HL-60/S4 treated with phorbol 12-myristate 13-acetate at 8.2 ng/mL for 4 days and 3 days (cell line): ENCODE measurements around the gene INO80E.

Experiments
- in situ Hi-C: fragments of 300-500 bp; cut with MboI; formaldehyde crosslinking; loops from 2 replicates; pipeline ENCODE4 v1.15.0; 2022; ENCODE audit warnings: low sequenced_read_pairs

The INO80E gene

DNA sequence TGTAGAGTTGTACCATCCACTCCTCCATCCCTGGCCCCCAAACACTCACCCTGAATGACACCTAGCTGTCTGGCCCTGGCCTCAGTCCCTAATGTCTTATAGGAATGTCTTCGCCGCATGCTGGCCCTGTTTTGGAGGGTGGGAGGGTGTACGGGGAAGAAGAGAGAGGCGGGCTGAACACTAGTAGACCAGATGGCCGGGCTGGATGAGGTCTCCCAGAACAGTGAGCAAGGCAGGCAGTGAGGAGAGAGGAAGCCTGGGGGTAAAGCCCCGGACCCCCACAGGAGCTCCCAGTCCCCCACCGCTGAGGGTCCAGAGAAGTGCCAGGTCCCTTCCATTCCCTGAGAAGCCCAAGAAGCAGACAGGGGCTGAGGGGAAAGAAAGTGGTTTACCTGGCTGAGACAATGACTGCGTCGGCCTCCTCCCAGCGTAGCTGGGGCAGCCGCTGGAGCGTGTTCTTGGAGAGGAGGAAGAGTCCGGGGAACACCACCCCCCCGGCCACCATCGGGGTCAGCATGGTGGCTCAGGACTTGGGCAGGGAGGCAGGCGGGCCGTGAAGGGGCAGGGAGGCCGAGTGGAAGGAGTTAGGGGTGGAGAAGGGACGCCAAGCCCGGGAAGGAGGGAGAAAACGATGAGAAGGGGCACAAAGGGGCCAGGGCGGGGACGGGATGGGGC, 34.1 kb downstream of the INO80E start:
- in situ Hi-C loops: loop anchor here (25.0 kb wide), 1 partner anchor 343 kb away; the partner anchor contains the start of gene QPRT

DNA sequence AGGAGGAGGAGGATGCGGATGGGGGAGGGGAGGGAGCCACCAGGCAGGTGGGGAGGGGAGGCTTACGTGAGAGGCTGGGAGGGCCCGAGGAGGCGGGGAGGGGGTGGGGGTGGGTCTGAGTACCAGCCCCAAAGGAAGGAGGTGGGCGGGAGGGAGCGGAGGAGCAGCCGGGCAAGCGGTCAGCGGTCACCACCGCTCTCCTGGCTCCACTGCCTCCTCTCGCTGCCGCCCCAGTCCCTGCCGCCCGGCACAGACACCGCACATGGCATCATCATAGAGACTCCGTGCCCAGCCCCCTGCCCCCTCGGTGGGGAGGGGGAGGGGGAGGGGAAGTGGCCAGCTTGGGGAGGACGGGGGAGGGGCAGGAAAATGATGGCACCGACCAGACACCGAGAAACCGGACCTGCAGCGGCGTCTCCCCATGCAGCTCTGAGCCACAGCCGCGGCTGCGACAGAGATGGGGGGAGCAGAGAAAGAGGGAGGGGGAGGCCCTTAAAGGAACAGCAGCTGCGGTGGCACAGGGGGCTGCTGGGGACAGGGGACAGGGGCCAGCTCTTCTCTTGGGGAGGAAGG, 34.9 kb downstream of the INO80E start, which contains the start of gene TLCD3B:
Gene TLCD3B (minus strand): TSS at position 431 of the 573 bp plus-strand sequence. CDS start 744 bp downstream, outside the sequence.
- in situ Hi-C loops: loop anchor here (25.0 kb wide), 1 partner anchor 344 kb away; the partner anchor contains the start of gene QPRT

DNA sequence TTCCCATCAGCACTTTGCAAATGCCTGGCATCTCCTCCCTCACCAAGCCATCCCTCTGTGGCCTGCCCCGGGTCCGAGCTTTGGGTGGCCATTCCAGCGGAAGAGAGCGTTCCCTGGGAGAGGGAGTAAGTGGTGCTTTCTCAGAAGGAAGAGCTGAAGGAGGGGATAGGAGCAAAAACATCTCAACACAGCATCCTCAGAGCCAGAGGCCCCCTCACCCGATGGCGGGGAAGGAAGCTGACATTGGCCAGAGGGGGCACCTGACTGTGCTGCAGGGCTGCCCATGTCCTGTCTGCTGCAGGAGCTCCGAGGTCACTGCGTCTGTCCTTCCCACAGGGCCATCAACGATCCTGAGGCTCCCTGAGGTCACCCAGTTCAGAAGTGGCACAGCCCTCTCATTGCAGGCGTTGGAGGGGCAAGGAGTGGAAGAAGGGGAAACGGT, 35.5 kb downstream of the INO80E start:
- in situ Hi-C loops: loop anchor here (25.0 kb wide), 1 partner anchor 344 kb away; the partner anchor contains the start of gene QPRT

DNA sequence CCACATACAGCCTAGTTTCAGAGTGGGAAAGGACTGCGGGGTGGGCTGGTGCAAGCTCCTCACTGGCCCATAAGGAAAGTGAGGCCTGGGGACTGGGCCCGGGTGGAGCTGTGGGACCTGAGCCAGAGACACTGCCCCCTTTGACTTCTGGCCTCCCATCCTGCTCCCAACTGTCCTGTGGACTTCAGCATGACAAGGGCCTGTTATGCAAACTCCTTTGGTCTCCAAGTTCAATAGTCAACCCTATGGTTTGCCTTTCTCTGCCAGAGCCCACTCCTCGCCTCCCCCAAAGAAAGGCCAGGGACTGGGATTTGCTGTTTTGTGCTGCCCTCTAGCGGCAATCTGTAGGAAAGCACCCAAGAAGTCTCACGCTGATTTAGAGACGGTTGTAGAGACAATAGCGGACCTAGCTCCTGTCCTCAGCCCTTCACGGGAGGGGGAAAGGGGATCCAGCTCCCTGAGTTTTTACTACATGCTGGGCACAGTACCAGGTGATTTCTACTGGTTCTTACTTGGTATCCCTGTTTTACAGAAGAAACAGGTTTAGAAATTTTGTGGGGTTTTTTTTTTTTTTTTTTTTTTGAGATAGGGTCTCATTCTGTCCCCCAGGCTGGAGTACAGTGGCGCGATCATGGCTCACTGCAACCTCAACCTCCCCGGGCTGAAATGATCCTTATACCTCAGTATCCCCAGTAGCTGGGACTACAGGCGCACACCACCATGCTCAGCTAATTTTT, 36.2 kb downstream of the INO80E start:
- in situ Hi-C loops: loop anchor here (25.0 kb wide), 1 partner anchor 345 kb away; the partner anchor contains the start of gene QPRT

DNA sequence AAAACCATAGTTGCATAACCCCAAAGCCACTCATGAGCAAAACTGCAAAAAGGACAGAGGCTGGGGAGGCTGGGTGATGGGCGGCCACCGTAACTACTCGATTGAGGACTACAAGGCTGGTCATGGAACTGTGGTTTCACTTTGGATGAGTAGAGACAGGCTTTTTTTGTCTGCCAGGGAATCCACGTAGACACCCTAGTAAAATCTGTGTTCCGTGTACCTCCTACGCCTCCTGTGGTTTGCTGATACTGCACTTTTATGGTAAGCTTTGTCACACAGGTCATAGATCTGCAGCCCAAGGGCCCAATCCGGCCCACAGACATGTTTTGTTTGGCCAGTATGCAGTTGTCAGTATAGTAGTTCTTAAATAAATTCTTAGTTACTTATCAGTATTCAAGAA, 37.2 kb downstream of the INO80E start:
- in situ Hi-C loops: loop anchor here (25.0 kb wide), 1 partner anchor 346 kb away; the partner anchor contains the start of gene QPRT

DNA sequence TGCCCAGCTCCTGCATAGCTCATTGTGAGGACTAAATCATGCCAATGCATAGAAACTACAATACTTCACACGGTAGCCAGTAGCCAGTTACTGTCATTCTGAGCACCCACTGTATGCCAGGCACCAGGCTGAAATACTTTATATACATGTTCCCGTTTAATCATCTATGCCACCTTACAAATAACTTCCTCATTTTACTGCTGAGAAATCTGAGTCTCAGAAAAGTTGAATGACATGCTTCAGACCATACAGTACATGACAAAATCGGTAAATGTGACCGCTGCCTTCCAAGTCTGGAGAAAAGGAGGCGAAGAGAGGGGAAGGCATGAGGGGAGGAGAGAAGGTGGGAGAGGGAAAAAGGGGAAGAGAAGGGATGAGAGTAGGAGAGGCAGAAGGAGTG, 44.2 kb downstream of the INO80E start:
- in situ Hi-C loops: loop anchor here (25.0 kb wide), 1 partner anchor 353 kb away; the partner anchor contains the start of gene QPRT

DNA sequence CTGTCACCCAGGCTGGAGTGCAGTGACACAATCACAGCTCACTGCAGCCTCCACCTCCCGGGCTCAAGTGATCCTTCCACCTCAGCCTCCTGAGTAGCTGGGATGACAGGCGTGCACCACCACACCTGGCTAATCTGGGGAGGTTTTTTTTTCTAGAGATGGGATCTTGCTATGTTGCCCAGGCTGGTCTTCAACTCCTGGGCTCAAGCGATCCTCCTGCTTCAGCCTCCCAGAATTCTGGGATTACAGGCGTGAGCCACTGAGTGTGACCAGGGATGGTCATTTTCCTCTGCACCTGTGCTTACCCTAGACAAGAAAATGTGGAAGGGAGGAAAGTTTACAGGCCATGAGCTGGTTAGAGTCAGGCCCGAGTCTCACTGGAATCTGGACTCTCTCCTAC, 44.6 kb downstream of the INO80E start:
- in situ Hi-C loops: loop anchor here (25.0 kb wide), 1 partner anchor 353 kb away; the partner anchor contains the start of gene QPRT

DNA sequence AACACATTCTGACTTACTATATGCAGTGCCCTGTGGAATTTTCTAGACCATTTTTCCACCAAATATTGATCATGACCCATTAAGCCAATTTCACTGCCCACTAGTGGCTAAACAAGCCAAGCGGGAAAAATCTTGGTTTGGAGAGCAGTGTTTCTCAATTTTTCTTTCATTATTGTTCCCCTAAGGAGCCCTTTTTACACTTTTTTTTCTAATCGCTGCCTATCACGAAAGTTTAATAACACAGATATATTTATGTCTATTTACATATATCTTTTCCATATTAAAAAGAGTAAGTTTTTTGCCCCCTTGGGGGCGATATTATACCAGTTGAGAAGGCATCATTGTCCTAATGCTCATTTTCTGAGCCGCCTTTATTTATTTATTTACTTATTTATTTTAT, 45.8 kb downstream of the INO80E start:
- in situ Hi-C loops: loop anchor here (25.0 kb wide), 1 partner anchor 355 kb away; the partner anchor contains the start of gene QPRT

DNA sequence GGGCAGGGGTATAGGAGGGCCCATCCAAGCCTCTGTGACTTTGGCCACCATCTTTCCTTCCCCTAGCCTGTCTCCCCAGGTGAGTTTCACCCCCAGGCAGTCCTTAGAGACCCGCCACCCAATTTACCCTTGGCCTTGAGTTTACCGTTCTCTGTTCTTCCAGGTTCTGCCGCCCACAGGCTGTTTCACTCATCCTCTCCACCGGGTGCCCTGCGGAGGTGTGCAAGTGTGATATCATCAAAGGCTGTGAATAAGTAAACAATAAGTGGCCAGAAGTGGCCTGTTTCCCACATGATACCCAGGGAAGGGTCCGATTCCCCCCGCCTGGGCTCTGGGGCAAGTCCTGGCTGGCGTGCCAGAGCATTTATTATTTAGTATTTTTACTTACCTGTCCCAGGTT, 50.1 kb downstream of the INO80E start:
- in situ Hi-C loops: loop anchor here (25.0 kb wide), 1 partner anchor 359 kb away; the partner anchor contains the start of gene QPRT

DNA sequence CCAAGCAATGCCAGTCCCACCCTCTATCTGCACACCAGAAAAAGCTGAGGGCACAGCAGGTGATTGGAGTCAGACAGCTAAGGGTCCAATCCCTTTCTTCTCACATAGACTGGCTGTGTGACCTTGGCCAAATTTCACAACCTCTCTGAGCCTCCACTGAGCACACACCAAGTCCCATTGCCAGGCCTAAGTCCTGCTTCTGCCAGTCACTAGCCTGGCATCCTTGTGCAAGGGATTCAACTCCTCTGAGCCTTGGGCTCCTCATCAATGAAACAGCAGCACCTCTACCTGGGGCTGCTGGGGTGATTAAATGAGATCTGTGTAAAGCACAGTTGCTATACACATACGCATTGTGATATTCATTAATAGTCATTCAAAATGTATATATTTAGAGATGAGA, 50.5 kb downstream of the INO80E start:
- in situ Hi-C loops: loop anchor here (25.0 kb wide), 1 partner anchor 359 kb away; the partner anchor contains the start of gene QPRT

DNA sequence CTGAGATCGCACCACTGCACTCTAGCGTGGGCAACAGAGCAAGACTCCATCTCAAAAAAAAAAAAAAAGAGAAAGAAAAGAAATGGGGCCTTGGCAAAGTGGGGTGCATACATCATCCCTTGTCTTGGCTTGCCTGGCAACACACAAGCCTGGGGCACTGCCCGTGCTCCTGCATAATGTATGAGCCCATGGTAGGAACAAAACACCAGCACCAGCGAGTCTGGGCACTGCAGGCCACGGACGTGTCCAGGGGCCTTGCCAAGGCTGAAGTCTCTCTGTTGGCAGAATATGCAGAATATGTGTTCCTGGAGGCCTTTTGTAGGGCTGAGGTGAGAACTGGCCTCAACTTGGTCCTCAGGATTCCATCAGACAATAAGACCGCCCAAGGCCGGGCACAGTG, 53.8 kb downstream of the INO80E start:
- in situ Hi-C loops: loop anchor here (25.0 kb wide), 1 partner anchor 363 kb away; the partner anchor contains the start of gene QPRT

DNA sequence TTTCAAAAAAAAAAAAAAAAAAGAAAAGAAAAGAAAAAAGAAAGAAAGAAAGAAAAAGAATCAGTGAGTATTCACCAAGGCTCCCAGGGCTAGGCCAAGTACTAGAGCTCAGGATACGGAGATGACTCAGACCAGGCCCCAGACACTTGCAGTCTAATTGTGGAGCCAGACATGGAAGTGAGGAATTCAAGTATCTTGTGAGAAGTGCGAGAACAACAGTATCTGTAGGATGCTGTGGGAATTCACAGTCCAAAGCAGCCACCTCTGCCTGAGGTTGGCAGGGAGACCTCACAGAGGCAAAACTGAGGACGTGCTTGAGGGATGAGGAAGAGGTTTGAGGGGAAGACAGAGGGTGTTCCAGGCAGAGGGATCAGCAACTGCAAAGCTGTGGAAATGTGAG, 55.5 kb downstream of the INO80E start:
- in situ Hi-C loops: no loop called here

DNA sequence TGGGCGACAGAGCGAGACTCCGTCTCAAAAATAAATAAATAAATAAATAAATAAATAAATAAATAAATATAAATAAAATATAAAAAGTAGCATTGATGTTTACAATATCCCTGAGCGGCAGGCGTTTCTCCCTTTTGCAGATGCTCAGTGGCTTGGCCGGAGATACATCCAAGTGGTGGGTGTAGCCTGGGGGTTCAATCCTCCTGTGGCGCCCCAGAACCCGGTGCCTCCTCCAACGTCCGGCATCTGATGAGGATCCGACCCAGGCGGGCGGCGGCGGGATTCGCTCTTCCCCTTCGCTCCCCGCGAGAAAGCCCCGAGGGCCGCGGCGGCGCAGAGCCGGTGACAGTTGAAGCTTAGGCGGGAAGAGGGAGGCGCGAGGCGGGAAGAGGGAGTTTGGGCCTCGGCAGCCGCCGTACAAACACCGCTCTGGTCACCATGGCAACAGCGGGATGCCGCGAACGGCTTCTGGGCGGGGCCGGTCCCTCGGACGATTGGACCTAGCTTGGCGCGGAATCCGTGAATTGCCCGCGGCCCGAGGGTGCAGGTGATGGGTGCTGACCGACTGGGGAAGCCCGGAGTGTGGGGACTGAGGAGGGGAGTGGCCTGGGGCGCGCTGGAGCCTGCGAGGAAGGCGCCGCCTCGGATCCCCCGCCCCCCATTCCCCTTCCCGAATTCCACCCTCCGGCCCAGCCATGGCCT, 56.8 kb downstream of the INO80E start:
- in situ Hi-C loops: no loop called here

DNA sequence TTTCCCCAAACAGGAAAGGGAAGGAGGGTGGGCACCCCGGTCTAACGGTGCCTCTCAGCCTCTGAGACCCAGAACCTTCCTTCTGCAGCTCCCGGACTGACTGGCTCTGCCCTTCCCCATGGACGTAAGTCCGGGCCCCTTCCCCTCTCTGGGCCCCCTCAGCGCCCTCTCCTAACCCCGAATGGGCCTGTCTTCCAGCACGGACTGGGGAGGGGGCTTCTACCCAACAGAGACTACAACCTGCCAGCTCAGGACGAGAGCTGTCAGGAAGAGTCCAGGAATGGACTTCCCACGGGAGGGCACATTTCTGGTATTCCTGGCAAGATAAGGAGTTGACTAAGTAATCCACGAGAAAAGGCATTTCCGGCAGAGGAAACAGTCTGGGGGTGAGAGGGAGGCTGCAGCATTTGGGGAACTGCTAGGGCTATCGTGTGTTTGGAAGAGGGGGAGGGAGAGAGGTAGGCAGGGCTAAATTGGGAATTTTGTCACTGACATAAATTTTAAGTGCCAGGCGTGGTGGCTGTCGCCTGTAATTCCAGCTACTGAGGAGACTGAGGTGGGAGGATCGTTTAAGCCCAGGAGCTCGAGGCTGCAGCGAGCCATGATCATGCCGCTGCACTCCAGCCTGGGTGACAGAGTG, 57.5 kb downstream of the INO80E start:
- in situ Hi-C loops: no loop called here

DNA sequence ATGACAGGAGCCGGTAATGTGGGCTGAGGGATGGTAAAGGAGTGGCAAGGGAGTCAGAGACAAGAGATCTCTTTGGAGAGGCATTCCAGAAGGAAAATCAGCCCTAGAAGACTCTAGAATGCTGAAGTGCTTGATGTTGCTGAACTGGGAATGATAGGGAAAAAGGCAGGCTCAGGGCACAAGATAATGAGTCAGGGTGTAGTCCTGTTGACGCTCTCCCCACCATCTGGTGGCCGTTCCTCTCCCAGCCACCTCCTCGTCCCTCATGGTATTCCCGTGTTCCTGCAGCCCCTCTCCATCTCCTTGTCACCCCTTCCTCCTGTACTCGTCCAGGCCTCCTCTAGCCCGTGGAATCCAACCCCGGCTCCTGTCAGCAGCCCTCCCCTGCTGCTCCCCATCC, 58.4 kb downstream of the INO80E start:
- in situ Hi-C loops: no loop called here

DNA sequence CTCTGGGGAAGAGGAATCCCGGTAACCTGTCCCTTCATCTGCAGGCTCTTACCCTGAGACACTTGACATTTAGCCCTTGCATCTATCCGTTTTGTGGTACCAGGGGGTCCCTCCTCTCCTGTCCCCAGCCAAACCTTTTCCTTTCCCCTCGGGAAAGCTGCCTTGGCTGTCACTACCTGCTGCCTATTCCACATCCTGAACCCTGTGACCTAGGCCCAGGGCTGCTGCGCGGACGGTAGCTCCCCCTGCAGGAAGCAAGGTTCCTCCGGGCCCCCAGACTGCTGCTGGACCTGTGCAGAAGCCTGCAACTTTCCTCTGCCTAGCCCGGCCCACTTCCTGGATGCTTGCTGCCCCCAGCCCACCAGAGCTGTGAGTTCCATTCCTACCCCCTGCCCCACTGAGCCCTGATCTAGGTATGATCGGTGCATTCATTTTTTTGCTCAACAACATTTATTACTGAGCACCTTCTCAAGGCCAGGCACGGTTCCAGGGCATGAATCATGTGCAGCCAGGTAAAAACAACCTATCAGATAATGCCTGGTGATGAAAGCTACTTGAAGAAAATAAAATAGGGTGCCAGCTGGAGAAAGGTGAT, 59.0 kb downstream of the INO80E start:
- in situ Hi-C loops: no loop called here
